Caco-2 (cell line): ENCODE measurements around the gene KRI1. TPM values are rescaled to one million over a fixed set of nuclear protein-coding genes. Genes with fewer than 3 reads are reported as not detected.

Source experiments
- BruUV-seq: library from RNA; stranded (reverse); fragments of 400-500 nt; replicated peaks from 2 replicates; lab custom pipeline; 2021; lab: Mats Ljungman, UMichigan
- CTCF ChIA-PET: fragments of 300-600 bp; sonication (Branson Sonifier 250); formaldehyde crosslinking; loops from one replicate; lab custom pipeline; 2022; ENCODE audit warnings: antibody characterized with exemption; lab: Charles Lee
- POLR2A ChIA-PET: fragments of 300-600 bp; sonication (Branson Sonifier 250); formaldehyde crosslinking; loops from one replicate; lab custom pipeline; 2022; ENCODE audit warnings: antibody characterized with exemption; lab: Charles Lee
- DNase-seq, 2 experiments: peaks; one replicate each; pipeline versions ENCODE4 v3.0.0 to v3.0.0-alpha.2; 2020 to 2022
- H3K27me3 ChIP-seq: replicated peaks from 2 replicates; pipeline ENCODE4 v1.6.0; 2011; ENCODE audit warnings: low read length; ENCODE audit not compliant: control insufficient read depth, insufficient read depth
- H3K36me3 ChIP-seq: 2 replicates; pipeline ENCODE4 v1.5.1; 2011; ENCODE audit warnings: low read length; ENCODE audit not compliant: control insufficient read depth, insufficient read depth
- H3K4me1 ChIP-seq: fragments of 250-450 bp; sonication (Bioruptor Pico); 2 replicates; pipeline ENCODE4 v1.5.1; 2020; ENCODE audit warnings: mild to moderate bottlenecking
- H3K4me3 ChIP-seq: 2 replicates; pipeline ENCODE4 v1.5.1; 2011; ENCODE audit warnings: low read depth, mild to moderate bottlenecking, control low read depth, low read length
- H3K9me3 ChIP-seq: fragments of 250-450 bp; sonication (Bioruptor Pico); 2 replicates; pipeline ENCODE4 v1.5.1; 2020; ENCODE audit warnings: mild to moderate bottlenecking, moderate library complexity
- H3K27ac Mint-ChIP-seq: one replicate; pipeline ENCODE4 v1.8.0; 2022; ENCODE audit warnings: mixed read lengths; ENCODE audit not compliant: unreplicated experiment
- H3K27me3 Mint-ChIP-seq: one replicate; pipeline ENCODE4 v1.8.0; 2022; ENCODE audit warnings: mixed read lengths; ENCODE audit not compliant: insufficient read depth, unreplicated experiment
- H3K36me3 Mint-ChIP-seq: one replicate; pipeline ENCODE4 v1.8.0; 2022; ENCODE audit warnings: mild to moderate bottlenecking, mixed read lengths; ENCODE audit not compliant: insufficient read depth, unreplicated experiment
- H3K4me1 Mint-ChIP-seq: one replicate; pipeline ENCODE4 v1.8.0; 2022; ENCODE audit warnings: low read depth, mixed read lengths; ENCODE audit not compliant: unreplicated experiment
- H3K4me3 Mint-ChIP-seq: one replicate; pipeline ENCODE4 v1.8.0; 2022; ENCODE audit warnings: mild to moderate bottlenecking, moderate library complexity, mixed read lengths; ENCODE audit not compliant: unreplicated experiment
- H3K9me3 Mint-ChIP-seq: one replicate; pipeline ENCODE4 v1.8.0; 2022; ENCODE audit warnings: mixed read lengths; ENCODE audit not compliant: unreplicated experiment
- CTCF ChIP-seq, 2 experiments: fragments of 200-600 bp in 1 of 2; IDR thresholded peaks; 1 replicate in 1 of 2; 2 replicates in 1 of 2; pipeline versions ENCODE4 v1.5.1 to v1.8.0; 2011 to 2022; ENCODE audit warnings: antibody characterized with exemption in 1 of 2, control low read depth in 1 of 2, inconsistent platforms in 1 of 2, low read depth in 1 of 2, low read length in 1 of 2, mild to moderate bottlenecking in 1 of 2, moderate library complexity in 1 of 2; ENCODE audit not compliant: insufficient read depth in 1 of 2, severe bottlenecking in 1 of 2, unreplicated experiment in 1 of 2
- intact Hi-C: fragments of 100-400 bp; cut with micrococcal nuclease; formaldehyde crosslinking; loops from one replicate; pipeline ENCODE4 v1.10.0; 2022; ENCODE audit not compliant: unreplicated experiment
- total RNA-seq: library from RNA; stranded (reverse); gene quantifications from 2 replicates; pipeline ENCODE4 v1.2.3, GENCODE V29; 2022

Gene KRI1
- total RNA-seq, 1 experiment from 2014 or later: 27.0 TPM

GRCh38 chr19:10520652-10521318 is 45.0 kb downstream of the KRI1 start:
- Mint-ChIP-seq H3K9me3 (no peaks in the 10 kb centered on the region), H3K27ac (no peak overlapping the region), H3K27me3 (peaks cover 5% of the 10 kb centered on the region), H3K36me3 (peaks cover 4% of the 10 kb centered on the region), H3K4me1 (peaks cover 8% of the 10 kb centered on the region), H3K4me3 (no peak overlapping the region)
- TF ChIP-seq CTCF (IDR thresholded peaks at IDR 0.05; ENCODE audit: insufficient read depth in 1 of 2, low read depth in 1 of 2, low read length in 1 of 2, severe bottlenecking in 1 of 2, unreplicated experiment in 1 of 2): no peak
- intact Hi-C loops: no loop called here
- ChIA-PET CTCF (interaction anchor here (0.6 kb wide), 2 partner anchors 14 to 68 kb away, joined by 3 to 4 read pairs; no protein-coding TSS in a partner anchor), POLR2A (no interaction called here)
- Histone ChIP-seq H3K27me3 (no peaks in the 10 kb centered on the region), H3K4me3 (no peak overlapping the region), H3K36me3 (no peaks in the 10 kb centered on the region), H3K4me1 (peaks cover 7% of the 10 kb centered on the region; the same call in 1 of the 2 replicates), H3K9me3 (no peaks in the 10 kb centered on the region)
- no TSS peak for BruUV-seq
- DNase-seq: no peak

- H3K4me1 ChIP-seq: peaks cover 7% of the 10 kb centered on the region; the same call in 1 of the 2 replicates
- H3K4me3 ChIP-seq: no peak overlapping the region
- ChIA-PET POLR2A (no interaction called here), CTCF (no interaction called here)
- Mint-ChIP-seq H3K4me1 (peaks cover 8% of the 10 kb centered on the region), H3K27ac (no peak overlapping the region), H3K9me3 (no peaks in the 10 kb centered on the region), H3K4me3 (peak overlapping the region; percentile 72), H3K27me3 (peaks cover 5% of the 10 kb centered on the region), H3K36me3 (no peaks in the 10 kb centered on the region)
- DNase-seq: no peak
- no peaks in the 10 kb centered on the region for H3K36me3 ChIP-seq
- no peak for TF ChIP-seq CTCF (IDR thresholded peaks at IDR 0.05; ENCODE audit: insufficient read depth in 1 of 2, low read depth in 1 of 2, low read length in 1 of 2, severe bottlenecking in 1 of 2, unreplicated experiment in 1 of 2)
- no peaks in the 10 kb centered on the region for H3K27me3 ChIP-seq
- no peaks in the 10 kb centered on the region for H3K9me3 ChIP-seq
- no TSS peak for BruUV-seq
- intact Hi-C loops: no loop called here
These were observed 46.4 kb downstream of the KRI1 start for GRCh38 chr19:10519421-10519820.

- no peaks in the 10 kb centered on the region for H3K36me3 ChIP-seq
- DNase-seq: no peak
- H3K9me3 ChIP-seq: no peaks in the 10 kb centered on the region
- intact Hi-C loops: no loop called here
- no peaks in the 10 kb centered on the region for H3K27me3 ChIP-seq
- Mint-ChIP-seq H3K9me3 (no peaks in the 10 kb centered on the region), H3K4me3 (peak overlapping the region; percentile 72), H3K27ac (no peak overlapping the region), H3K27me3 (peaks cover 5% of the 10 kb centered on the region), H3K4me1 (peaks cover 8% of the 10 kb centered on the region), H3K36me3 (no peaks in the 10 kb centered on the region)
- ChIA-PET POLR2A (no interaction called here), CTCF (interaction anchor here (0.7 kb wide), 1 partner anchor 62 kb away, joined by 5 read pairs; no protein-coding TSS in a partner anchor)
- H3K4me1 ChIP-seq: peaks cover 7% of the 10 kb centered on the region; the same call in 1 of the 2 replicates
- no peak for TF ChIP-seq CTCF (IDR thresholded peaks at IDR 0.05; ENCODE audit: insufficient read depth in 1 of 2, low read depth in 1 of 2, low read length in 1 of 2, severe bottlenecking in 1 of 2, unreplicated experiment in 1 of 2)
- no TSS peak for BruUV-seq
- no peak overlapping the region; the same call in none of the 2 replicates for H3K4me3 ChIP-seq
These were observed 47.1 kb downstream of the KRI1 start for GRCh38 chr19:10518444-10519361.
